ENCODE data around the gene SELL. TPM values are rescaled to one million over a fixed set of nuclear protein-coding genes. Genes with fewer than 3 reads are reported as not detected.

The SELL gene
- polyA plus RNA-seq, 1 of the 3 experiments (the other 2 are of a cell fraction), result 0.58 TPM

- TF ChIP-seq RAD21 (IDR thresholded peaks at IDR 0.05; ENCODE audit: low read length) (no peak), GATA2 (CRISPR knock-in tag; IDR thresholded peaks at IDR 0.05) (no peak), RFX5 (IDR thresholded peaks at IDR 0.05; ENCODE audit: low read length) (no peak), NFIC (IDR thresholded peaks at IDR 0.05; ENCODE audit: borderline replicate concordance) (no peak), ELF1 (IDR thresholded peaks at IDR 0.05) (no peak), TAF1 (IDR thresholded peaks at IDR 0.05; ENCODE audit: borderline replicate concordance, low read depth, low read length) (no peak), EP300 (IDR thresholded peaks at IDR 0.05; ENCODE audit: borderline replicate concordance in 1 of 2, low read depth in 1 of 2, low read length in 1 of 2) (no peak), POLR2AphosphoS5 (IDR thresholded peaks at IDR 0.05; ENCODE audit: low read depth, low read length) (no peak)
- TF ChIP-seq, protein P1, sequence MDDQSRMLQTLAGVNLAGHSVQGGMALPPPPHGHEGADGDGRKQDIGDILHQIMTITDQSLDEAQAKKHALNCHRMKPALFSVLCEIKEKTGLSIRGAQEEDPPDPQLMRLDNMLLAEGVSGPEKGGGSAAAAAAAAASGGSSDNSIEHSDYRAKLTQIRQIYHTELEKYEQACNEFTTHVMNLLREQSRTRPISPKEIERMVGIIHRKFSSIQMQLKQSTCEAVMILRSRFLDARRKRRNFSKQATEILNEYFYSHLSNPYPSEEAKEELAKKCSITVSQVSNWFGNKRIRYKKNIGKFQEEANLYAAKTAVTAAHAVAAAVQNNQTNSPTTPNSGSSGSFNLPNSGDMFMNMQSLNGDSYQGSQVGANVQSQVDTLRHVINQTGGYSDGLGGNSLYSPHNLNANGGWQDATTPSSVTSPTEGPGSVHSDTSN (IDR thresholded peaks at IDR 0.05), result no peak
- no peak overlapping the region for H3K27ac ChIP-seq (ENCODE audit: low read depth in 2 of 2, low read length in 1 of 2)
- DNase-seq, result no peak
- H3K9ac ChIP-seq, result no peak overlapping the region
- no peak overlapping the region for H3K4me2 ChIP-seq
- H3K9me3 ChIP-seq, result no peaks in the 10 kb centered on the region
- WGBS (ENCODE audit: low lambda C conversion rate), result 45% methylated on average over 4 of the region's 4 CpGs
- no peaks in the 10 kb centered on the region for H3K79me2 ChIP-seq (ENCODE audit: insufficient read depth)
- H3K9me2 ChIP-seq, result no peaks in the 10 kb centered on the region
- H3K36me3 ChIP-seq (replicated peaks in 1 of 2; ENCODE audit: control insufficient read depth in 1 of 2, insufficient read depth in 2 of 2, low read length in 1 of 2), result no peaks in the 10 kb centered on the region
- ChIA-PET CTCF (no interaction called here), POLR2A (no interaction called here)
- H2AFZ ChIP-seq (ENCODE audit: low read depth), result no peak overlapping the region
- H3K27me3 ChIP-seq (ENCODE audit: insufficient read depth), result no peaks in the 10 kb centered on the region
- H3K4me3 ChIP-seq (ENCODE audit: low read depth in 2 of 2, low read length in 1 of 2), result no peak overlapping the region
- no peaks in the 10 kb centered on the region; a peak in 1 of 4 replicates for H3K4me1 ChIP-seq (ENCODE audit: control insufficient read depth in 1 of 2, insufficient read depth in 2 of 2, low read depth in 1 of 2, low read length in 1 of 2)
- no peaks in the 10 kb centered on the region for H4K20me1 ChIP-seq (ENCODE audit: insufficient read depth)
- no peaks in the 10 kb centered on the region for H3F3A ChIP-seq (replicated peaks; ENCODE audit: insufficient read depth)
Measured at GRCh38 chr1:169731446-169731845, 20.0 kb upstream of the SELL start.

- Histone ChIP-seq H3K27me3 (ENCODE audit: insufficient read depth) (no peaks in the 10 kb centered on the region), H2AFZ (ENCODE audit: low read depth) (no peak overlapping the region), H3K27ac (ENCODE audit: low read depth in 2 of 2, low read length in 1 of 2) (no peak overlapping the region), H4K20me1 (ENCODE audit: insufficient read depth) (no peaks in the 10 kb centered on the region), H3K9ac (no peak overlapping the region), H3K9me2 (no peaks in the 10 kb centered on the region), H3F3A (replicated peaks; ENCODE audit: insufficient read depth) (no peaks in the 10 kb centered on the region), H3K9me3 (no peaks in the 10 kb centered on the region), H3K4me1 (ENCODE audit: control insufficient read depth in 1 of 2, insufficient read depth in 2 of 2, low read depth in 1 of 2, low read length in 1 of 2) (no peaks in the 10 kb centered on the region; a peak in 1 of 4 replicates), H3K4me2 (no peak overlapping the region), H3K4me3 (ENCODE audit: low read depth in 2 of 2, low read length in 1 of 2) (no peak overlapping the region), H3K36me3 (replicated peaks in 1 of 2; ENCODE audit: control insufficient read depth in 1 of 2, insufficient read depth in 2 of 2, low read length in 1 of 2) (no peaks in the 10 kb centered on the region), H3K79me2 (ENCODE audit: insufficient read depth) (no peaks in the 10 kb centered on the region)
- ChIA-PET CTCF (interaction anchor here (1.4 kb wide), 2 partner anchors 11 to 18 kb away, joined by 3 to 4 read pairs; no protein-coding TSS in a partner anchor), POLR2A (no interaction called here)
- TF ChIP-seq SIN3A (IDR thresholded peaks at IDR 0.05; ENCODE audit: borderline replicate concordance, low read depth, low read length) (no peak), EZH2phosphoT487 (IDR thresholded peaks at IDR 0.05; ENCODE audit: borderline replicate concordance, low read depth) (no peak), FOXJ3 (CRISPR knock-in tag; IDR thresholded peaks at IDR 0.05) (no peak), MXI1 (IDR thresholded peaks at IDR 0.05; ENCODE audit: low read depth, low read length) (no peak), YY1 (IDR thresholded peaks at IDR 0.05; ENCODE audit: low read depth) (no peak), CTCF (IDR thresholded peaks at IDR 0.05) (no peak), RAD21 (IDR thresholded peaks at IDR 0.05; ENCODE audit: low read length) (no peak), MAX (IDR thresholded peaks at IDR 0.05; ENCODE audit: low read depth) (no peak), EP300 (IDR thresholded peaks at IDR 0.05; ENCODE audit: borderline replicate concordance in 1 of 2, low read depth in 1 of 2, low read length in 1 of 2) (no peak), RFX5 (IDR thresholded peaks at IDR 0.05; ENCODE audit: low read length) (no peak), TAF1 (IDR thresholded peaks at IDR 0.05; ENCODE audit: borderline replicate concordance, low read depth, low read length) (no peak), SMC3 (IDR thresholded peaks at IDR 0.05; ENCODE audit: low read depth, low read length) (no peak), NFIC (IDR thresholded peaks at IDR 0.05; ENCODE audit: borderline replicate concordance) (no peak)
- TF ChIP-seq, protein P1 (IDR thresholded peaks at IDR 0.05), result no peak
- TF ChIP-seq, protein P2, sequence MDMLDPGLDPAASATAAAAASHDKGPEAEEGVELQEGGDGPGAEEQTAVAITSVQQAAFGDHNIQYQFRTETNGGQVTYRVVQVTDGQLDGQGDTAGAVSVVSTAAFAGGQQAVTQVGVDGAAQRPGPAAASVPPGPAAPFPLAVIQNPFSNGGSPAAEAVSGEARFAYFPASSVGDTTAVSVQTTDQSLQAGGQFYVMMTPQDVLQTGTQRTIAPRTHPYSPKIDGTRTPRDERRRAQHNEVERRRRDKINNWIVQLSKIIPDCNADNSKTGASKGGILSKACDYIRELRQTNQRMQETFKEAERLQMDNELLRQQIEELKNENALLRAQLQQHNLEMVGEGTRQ (IDR thresholded peaks at IDR 0.05; ENCODE audit: borderline replicate concordance, low read depth, low read length), result no peak
- DNase-seq, result no peak
Measured at GRCh38 chr1:169729991-169730390, 18.6 kb upstream of the SELL start.
